HepG2 (cell line): ENCODE measurements around the gene LNX2. TPM values are rescaled to one million over a fixed set of nuclear protein-coding genes. Genes with fewer than 3 reads are reported as not detected.
A peak's percentile ranks its signal among the peaks of the same experiment; 100 is the strongest.

Source experiments
- HMGXB4 ChIP-seq, 2 experiments: sonication (generic) in 1 of 2; formaldehyde crosslinking in 1 of 2; IDR thresholded peaks; 2 replicates each; pipeline versions ENCODE4 v1.4.0 to v1.6.1; 2018 to 2020; ENCODE audit warnings: missing genetic modification reagents in 2 of 2, borderline replicate concordance in 1 of 2, low read depth in 1 of 2, mild to moderate bottlenecking in 1 of 2, missing biosample characterization in 1 of 2
- JARID2 ChIP-seq: sonication (generic); formaldehyde crosslinking; IDR thresholded peaks from 2 replicates; pipeline ENCODE4 v1.8.1; 2023; ENCODE audit warnings: missing genetic modification reagents, inconsistent platforms; ENCODE audit not compliant: insufficient replicate concordance
- JUNB ChIP-seq: sonication (generic); formaldehyde crosslinking; IDR thresholded peaks from 2 replicates; pipeline ENCODE4 v1.8.0; 2022; ENCODE audit warnings: missing genetic modification reagents, mild to moderate bottlenecking, borderline replicate concordance
- MEF2D ChIP-seq: sonication (generic); formaldehyde crosslinking; IDR thresholded peaks from 2 replicates; pipeline ENCODE4 v1.5.1; 2020; ENCODE audit warnings: mild to moderate bottlenecking, missing genetic modification reagents
- MIER3 ChIP-seq: IDR thresholded peaks from 2 replicates; pipeline ENCODE4 v1.6.1; 2016; ENCODE audit warnings: missing compliant biosample characterization, borderline replicate concordance
- MTF2 ChIP-seq: sonication (generic); formaldehyde crosslinking; IDR thresholded peaks from 2 replicates; pipeline ENCODE4 v1.5.0; 2020; ENCODE audit warnings: missing genetic modification reagents, borderline replicate concordance
- PAXIP1 ChIP-seq: sonication (generic); formaldehyde crosslinking; conservative IDR thresholded peaks from 2 replicates; pipeline ENCODE4 v1.4.0; 2020; ENCODE audit warnings: mild to moderate bottlenecking, missing genetic modification reagents, moderate library complexity
- POGK ChIP-seq: sonication (generic); formaldehyde crosslinking; conservative IDR thresholded peaks from 2 replicates; pipeline ENCODE4 v1.8.0; 2022; ENCODE audit warnings: mild to moderate bottlenecking, moderate library complexity, missing genetic modification reagents
- POLR2A ChIP-seq, 2 experiments: IDR thresholded peaks; 2 replicates each; pipeline ENCODE4 v1.6.1; 2011; ENCODE audit warnings: low read depth in 2 of 2, low read length in 2 of 2, mild to moderate bottlenecking in 1 of 2, moderate library complexity in 1 of 2; ENCODE audit not compliant: insufficient read depth in 1 of 2
- SRY ChIP-seq: sonication (generic); formaldehyde crosslinking; IDR thresholded peaks from 2 replicates; pipeline ENCODE4 v1.8.0; 2022; ENCODE audit warnings: mild to moderate bottlenecking, missing genetic modification reagents
- STAG1 ChIP-seq: sonication (generic); formaldehyde crosslinking; IDR thresholded peaks from 2 replicates; pipeline ENCODE4 v1.4.0; 2020; ENCODE audit warnings: missing genetic modification reagents
- ZBTB46 ChIP-seq: sonication (generic); formaldehyde crosslinking; IDR thresholded peaks from 2 replicates; pipeline ENCODE4 v1.4.0; 2020; ENCODE audit warnings: mild to moderate bottlenecking, missing genetic modification reagents, borderline replicate concordance
- ZIK1 ChIP-seq: sonication (generic); formaldehyde crosslinking; IDR thresholded peaks from 2 replicates; pipeline ENCODE4 v1.5.0; 2020; ENCODE audit warnings: mild to moderate bottlenecking, low read depth, missing genetic modification reagents, borderline replicate concordance
- ZNF234 ChIP-seq: sonication (generic); formaldehyde crosslinking; conservative IDR thresholded peaks from 2 replicates; pipeline ENCODE4 v1.5.1; 2020; ENCODE audit warnings: mild to moderate bottlenecking, missing genetic modification reagents
- polyA plus RNA-seq, 8 experiments: library from polyadenylated mRNA; depleted of rRNA in 3 of 8; stranded (reverse) in 7 of 8; unstranded in 1 of 8; fragments of >200 nt; fragmentation: Illumina TruSeq in 4 of 8; extraction: Trizol in 4 of 8; gene quantifications; 2 replicates each; pipeline versions ENCODE4 v1.2.1 to v1.2.3, GENCODE V29; 2011 to 2016; ENCODE audit warnings: low read depth in 4 of 8, missing spikeins in 1 of 8, mixed read lengths in 1 of 8; ENCODE audit not compliant: insufficient read depth in 1 of 8
- total RNA-seq, 5 experiments: library from RNA; depleted of rRNA; stranded (reverse); fragments of >200 nt; fragmentation: Illumina TruSeq; extraction: Trizol; gene quantifications; 2 replicates each; pipeline ENCODE4 v1.2.3, GENCODE V29; 2016; ENCODE audit warnings: low read depth in 1 of 5
- TF ChIP-seq, protein P1 (sequence below): sonication (generic); formaldehyde crosslinking; conservative IDR thresholded peaks from 2 replicates; pipeline ENCODE4 v1.4.0; 2020; ENCODE audit warnings: missing genetic modification reagents

The LNX2 gene
- total and polyA plus RNA-seq, 2 of the 13 experiments (the other 11 are each of a cell fraction or from before 2014, with no cell fraction given), result 9.2 to 9.7 TPM

GRCh38 chr13:27620377-27621115 lies at the start of gene LNX2 (continued):
- TF ChIP-seq, protein P1, sequence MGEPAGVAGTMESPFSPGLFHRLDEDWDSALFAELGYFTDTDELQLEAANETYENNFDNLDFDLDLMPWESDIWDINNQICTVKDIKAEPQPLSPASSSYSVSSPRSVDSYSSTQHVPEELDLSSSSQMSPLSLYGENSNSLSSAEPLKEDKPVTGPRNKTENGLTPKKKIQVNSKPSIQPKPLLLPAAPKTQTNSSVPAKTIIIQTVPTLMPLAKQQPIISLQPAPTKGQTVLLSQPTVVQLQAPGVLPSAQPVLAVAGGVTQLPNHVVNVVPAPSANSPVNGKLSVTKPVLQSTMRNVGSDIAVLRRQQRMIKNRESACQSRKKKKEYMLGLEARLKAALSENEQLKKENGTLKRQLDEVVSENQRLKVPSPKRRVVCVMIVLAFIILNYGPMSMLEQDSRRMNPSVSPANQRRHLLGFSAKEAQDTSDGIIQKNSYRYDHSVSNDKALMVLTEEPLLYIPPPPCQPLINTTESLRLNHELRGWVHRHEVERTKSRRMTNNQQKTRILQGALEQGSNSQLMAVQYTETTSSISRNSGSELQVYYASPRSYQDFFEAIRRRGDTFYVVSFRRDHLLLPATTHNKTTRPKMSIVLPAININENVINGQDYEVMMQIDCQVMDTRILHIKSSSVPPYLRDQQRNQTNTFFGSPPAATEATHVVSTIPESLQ, result no peak
- TF ChIP-seq MTF2 (CRISPR knock-in tag) (no peak), ZBTB46 (no peak), MEF2D (no peak), PAXIP1 (peak; percentile 35), POGK (CRISPR knock-in tag) (peak; percentile 34; the same call in 1 of the 2 replicates), SRY (CRISPR knock-in tag) (no peak; the same call in 1 of the 2 replicates), HMGXB4 (CRISPR knock-in tag; IDR thresholded peaks at IDR 0.05; ENCODE audit: borderline replicate concordance in 1 of 2, low read depth in 1 of 2) (peak in 1 of 2 experiments; percentile 23; a peak in 2 of 4 replicates), ZNF234 (CRISPR knock-in tag) (no peak), STAG1 (CRISPR knock-in tag) (peak; percentile 12; the same call in 1 of the 2 replicates), POLR2A (IDR thresholded peaks at IDR 0.05; ENCODE audit: insufficient read depth in 1 of 2, low read depth in 2 of 2, low read length in 2 of 2) (peak in 1 of 2 experiments; percentile 64; a peak in 3 of 4 replicates), MIER3 (CRISPR knock-in tag) (0 out of 2 replicates have a peak, but pooled peaks have one; percentile 12), JARID2 (CRISPR knock-in tag) (no peak), JUNB (CRISPR knock-in tag) (no peak), ZIK1 (CRISPR knock-in tag) (no peak; the same call in 1 of the 2 replicates)
